ENCODE measurements around the gene RCOR2. TPM values are rescaled to one million over a fixed set of nuclear protein-coding genes. Genes with fewer than 3 reads are reported as not detected.

Gene RCOR2
- total RNA-seq, 4 donors from 2014 or later, result 0.64 to 0.82 TPM; not detected in 2

DNA sequence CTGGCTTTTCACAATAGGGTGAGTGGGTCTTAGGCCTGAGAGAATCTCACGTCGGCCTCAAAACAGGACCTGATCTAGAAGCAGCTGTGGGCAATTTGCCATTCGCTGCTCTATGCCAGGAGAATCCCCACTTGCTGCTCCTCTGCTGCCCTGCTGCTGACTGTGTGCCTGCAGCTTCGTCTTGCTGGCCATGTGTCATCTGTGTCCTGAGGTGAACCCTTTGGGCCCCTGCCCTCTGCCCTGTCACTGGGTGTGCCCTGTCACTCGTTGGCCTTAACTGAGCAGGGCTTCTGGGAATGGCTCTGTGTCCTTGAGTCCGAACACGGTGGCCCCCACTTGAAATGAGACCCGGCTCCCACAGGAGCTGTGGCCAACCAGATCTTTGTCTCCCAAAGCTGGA is 28.0 kb upstream of the RCOR2 start:
- H3K4me3 ChIP-seq, result no peak overlapping the region
- intact Hi-C loops (cut with DNase I; ENCODE audit: low total_unique reads) (loop anchor here (2.0 kb wide), 1 partner anchor 106 kb away; the partner anchor contains the start of gene MARK2), in situ Hi-C loops (cut with MboI; ENCODE audit: low pct_ligation_motif_present in 1 of 4, low pct_unique_long_range_greater_than_20kb in 1 of 4, low sequenced_read_pairs in 3 of 4) (loop anchor here (5.0 to 10.0 kb wide), 4 partner anchors 108 to 180 kb away; partner anchors contain the start of genes MARK2 (in 3 of the 4) and ZFTA (in 1 of the 4))
- DNase-seq, result peak; percentile 42
- TF ChIP-seq POLR2AphosphoS5 (IDR thresholded peaks at IDR 0.05), result no peak
- no peak for TF ChIP-seq EP300 (IDR thresholded peaks at IDR 0.05; ENCODE audit: low read depth)
- TF ChIP-seq POLR2A (IDR thresholded peaks at IDR 0.05), result no peak
- TF ChIP-seq, protein P1, sequence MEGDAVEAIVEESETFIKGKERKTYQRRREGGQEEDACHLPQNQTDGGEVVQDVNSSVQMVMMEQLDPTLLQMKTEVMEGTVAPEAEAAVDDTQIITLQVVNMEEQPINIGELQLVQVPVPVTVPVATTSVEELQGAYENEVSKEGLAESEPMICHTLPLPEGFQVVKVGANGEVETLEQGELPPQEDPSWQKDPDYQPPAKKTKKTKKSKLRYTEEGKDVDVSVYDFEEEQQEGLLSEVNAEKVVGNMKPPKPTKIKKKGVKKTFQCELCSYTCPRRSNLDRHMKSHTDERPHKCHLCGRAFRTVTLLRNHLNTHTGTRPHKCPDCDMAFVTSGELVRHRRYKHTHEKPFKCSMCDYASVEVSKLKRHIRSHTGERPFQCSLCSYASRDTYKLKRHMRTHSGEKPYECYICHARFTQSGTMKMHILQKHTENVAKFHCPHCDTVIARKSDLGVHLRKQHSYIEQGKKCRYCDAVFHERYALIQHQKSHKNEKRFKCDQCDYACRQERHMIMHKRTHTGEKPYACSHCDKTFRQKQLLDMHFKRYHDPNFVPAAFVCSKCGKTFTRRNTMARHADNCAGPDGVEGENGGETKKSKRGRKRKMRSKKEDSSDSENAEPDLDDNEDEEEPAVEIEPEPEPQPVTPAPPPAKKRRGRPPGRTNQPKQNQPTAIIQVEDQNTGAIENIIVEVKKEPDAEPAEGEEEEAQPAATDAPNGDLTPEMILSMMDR (IDR thresholded peaks at IDR 0.05), result no peak
- no peaks in the 10 kb centered on the region for H3K9me3 ChIP-seq
- H3K4me1 ChIP-seq, result peaks cover 12 to 51% (median 16%) of the 10 kb centered on the region in 4 donors
- H3K36me3 ChIP-seq, result no peaks in the 10 kb centered on the region
- no peaks in the 10 kb centered on the region for H3K27me3 ChIP-seq
- peak overlapping the region; percentile 21 to 73 (median 60) for H3K27ac ChIP-seq
- WGBS, 2 donors (ENCODE audit: low coverage in 1 of 2), result 49 to 60% methylated on average over 3 to 8 of the region's 8 CpGs

DNA sequence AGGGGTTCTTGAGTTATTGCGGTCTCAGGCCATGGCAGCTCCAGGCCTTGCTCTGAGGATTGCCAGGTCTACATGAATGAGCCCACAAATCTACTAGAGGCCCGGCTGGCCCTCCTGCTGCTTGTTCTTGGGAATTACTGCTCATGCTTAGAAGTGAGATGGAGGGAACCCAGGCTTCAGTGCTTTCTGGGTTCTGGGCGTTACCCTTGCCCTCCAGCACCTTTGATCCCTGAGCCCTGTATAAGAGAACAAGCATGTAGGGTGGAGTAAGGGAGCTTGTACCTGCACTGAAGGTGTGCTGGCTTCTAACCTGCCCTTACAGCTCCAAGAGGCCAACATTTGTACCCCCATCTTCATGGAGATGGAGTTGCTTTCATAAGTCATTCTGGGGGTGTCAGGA is 25.8 kb upstream of the RCOR2 start:
- TF ChIP-seq EP300 (IDR thresholded peaks at IDR 0.05; ENCODE audit: low read depth) (no peak), POLR2A (IDR thresholded peaks at IDR 0.05) (no peak), POLR2AphosphoS5 (IDR thresholded peaks at IDR 0.05) (no peak)
- TF ChIP-seq, protein P1 (IDR thresholded peaks at IDR 0.05), result no peak
- in situ Hi-C loops (cut with MboI; ENCODE audit: low pct_ligation_motif_present in 1 of 4, low pct_unique_long_range_greater_than_20kb in 1 of 4, low sequenced_read_pairs in 3 of 4), result loop anchor here in 2 of 4 donors (10.0 kb wide), 2 partner anchors 108 to 178 kb away; partner anchors contain the start of genes MARK2 (in 2 of the 2) and ZFTA (in 1 of the 2)

DNA sequence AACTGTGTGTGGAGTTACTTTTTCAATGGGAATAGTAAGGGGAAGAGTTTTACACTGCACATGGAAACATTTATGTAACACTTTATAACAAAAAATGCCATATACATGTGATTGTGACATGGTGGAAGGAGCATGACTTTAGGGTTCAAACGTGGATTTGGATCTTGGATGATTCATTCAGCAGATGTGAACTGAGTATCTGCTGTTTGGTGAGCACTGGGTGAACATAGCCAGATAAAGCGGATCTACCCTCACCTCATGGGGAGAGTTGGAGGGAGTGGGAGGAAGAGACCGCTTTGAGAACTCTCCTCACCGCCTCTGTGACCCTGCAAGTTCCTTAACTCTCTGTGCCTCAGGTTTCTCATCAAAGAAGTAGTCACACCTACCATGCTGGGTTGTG is 24.9 kb upstream of the RCOR2 start:
- TF ChIP-seq POLR2A (IDR thresholded peaks at IDR 0.05), result no peak
- TF ChIP-seq, protein P1 (IDR thresholded peaks at IDR 0.05), result no peak
- H3K9me3 ChIP-seq, result no peaks in the 10 kb centered on the region
- WGBS, 2 donors (ENCODE audit: low coverage in 1 of 2), result 81 to 85% methylated on average over 3 to 4 of the region's 4 CpGs
- no peak overlapping the region for H3K27ac ChIP-seq
- no peaks in the 10 kb centered on the region for H3K36me3 ChIP-seq
- in situ Hi-C loops (cut with MboI; ENCODE audit: low pct_ligation_motif_present in 1 of 4, low pct_unique_long_range_greater_than_20kb in 1 of 4, low sequenced_read_pairs in 3 of 4) (loop anchor here in 2 of 4 donors (10.0 kb wide), 2 partner anchors 107 to 177 kb away; partner anchors contain the start of genes MARK2 (in 2 of the 2) and ZFTA (in 1 of the 2)), intact Hi-C loops (cut with DNase I; ENCODE audit: low total_unique reads) (loop anchor here (2.0 kb wide), 1 partner anchor 175 kb away; no protein-coding TSS in a partner anchor)
- no peak overlapping the region for H3K4me3 ChIP-seq
- no peak for DNase-seq
- H3K27me3 ChIP-seq, result no peaks in the 10 kb centered on the region
- peaks cover 12 to 66% (median 28%) of the 10 kb centered on the region in 4 donors for H3K4me1 ChIP-seq

More for the DNA sequence above, 25.8 kb upstream of the RCOR2 start:
- Histone ChIP-seq H3K4me3 (no peak overlapping the region), H3K9me3 (no peaks in the 10 kb centered on the region), H3K36me3 (no peaks in the 10 kb centered on the region), H3K27ac (peak overlapping the region in 3 of 4 donors; percentile 11 to 31 (median 18)), H3K4me1 (peaks cover 12 to 64% (median 27%) of the 10 kb centered on the region in 4 donors), H3K27me3 (no peaks in the 10 kb centered on the region)
- intact Hi-C loops (cut with DNase I; ENCODE audit: low total_unique reads), result no loop called here
- WGBS, 2 donors (ENCODE audit: low coverage in 1 of 2), result 78% methylated on average over 3 of the region's 3 CpGs; no CpG with 5 or more reads in 1 of the 2 donors
- no peak for DNase-seq

DNA sequence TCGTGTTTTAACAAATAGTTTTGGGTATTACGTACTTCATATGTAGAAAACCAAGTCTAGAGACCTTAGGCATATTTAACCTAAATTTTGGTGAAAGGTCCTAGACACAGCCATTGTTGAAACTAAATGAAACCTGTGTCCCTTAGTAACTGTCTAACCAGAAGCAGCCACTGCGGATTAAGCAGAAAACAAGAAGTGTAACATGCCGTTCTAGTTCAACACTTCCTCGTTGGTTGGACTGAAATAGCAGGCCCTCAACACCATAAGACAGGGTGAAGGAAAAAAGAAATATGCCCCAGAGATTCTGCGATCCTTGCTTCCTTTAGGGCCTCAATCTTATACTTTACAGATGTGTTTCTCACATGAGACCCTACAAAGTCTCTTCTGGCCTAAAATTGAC is 23.8 kb upstream of the RCOR2 start:
- no peak for DNase-seq
- 81 to 83% methylated on average over 6 of the region's 6 CpGs for WGBS, 2 donors (ENCODE audit: low coverage in 1 of 2)
- peaks cover 12 to 62% (median 28%) of the 10 kb centered on the region in 4 donors for H3K4me1 ChIP-seq
- H3K36me3 ChIP-seq, result no peaks in the 10 kb centered on the region
- no peaks in the 10 kb centered on the region for H3K27me3 ChIP-seq
- no peak overlapping the region for H3K4me3 ChIP-seq
- intact Hi-C loops (cut with DNase I; ENCODE audit: low total_unique reads), result loop anchor here (2.0 kb wide), 1 partner anchor 174 kb away; no protein-coding TSS in a partner anchor
- peak overlapping the region in 1 of 4 donors; percentile 20 for H3K27ac ChIP-seq
- TF ChIP-seq POLR2AphosphoS5 (IDR thresholded peaks at IDR 0.05), result no peak
- TF ChIP-seq POLR2A (IDR thresholded peaks at IDR 0.05), result no peak
- TF ChIP-seq, protein P1 (IDR thresholded peaks at IDR 0.05), result no peak
- TF ChIP-seq EP300 (IDR thresholded peaks at IDR 0.05; ENCODE audit: low read depth), result no peak
- H3K9me3 ChIP-seq, result no peaks in the 10 kb centered on the region
- in situ Hi-C loops (cut with MboI; ENCODE audit: low pct_ligation_motif_present in 1 of 4, low pct_unique_long_range_greater_than_20kb in 1 of 4, low sequenced_read_pairs in 3 of 4), result loop anchor here in 2 of 4 donors (10.0 kb wide), 2 partner anchors 106 to 176 kb away; partner anchors contain the start of genes MARK2 (in 2 of the 2) and ZFTA (in 1 of the 2)
